Smooth muscle cell (in vitro differentiated cells): ENCODE data around the gene CTPS1. TPM values are rescaled to one million over a fixed set of nuclear protein-coding genes. Genes with fewer than 3 reads are reported as not detected.

Experiments used
- DNase-seq: peaks from one replicate; lab custom pipeline; 2025; ENCODE audit not compliant: unreplicated experiment; lab: John Stamatoyannopoulos, UW
- H2AFZ ChIP-seq: fragments of 200-600 bp; sonication (generic); 2 replicates; pipeline ENCODE4 v1.6.0; 2016; ENCODE audit warnings: antibody characterized with exemption, low read depth, mild to moderate bottlenecking
- H3F3A ChIP-seq: fragments of 200-600 bp; sonication (generic); 2 replicates; pipeline ENCODE4 v1.6.0; 2017; ENCODE audit warnings: antibody characterized with exemption, low read depth
- H3K27ac ChIP-seq: fragments of 200-600 bp; sonication (generic); 2 replicates; pipeline ENCODE4 v1.5.1; 2016; ENCODE audit warnings: low read depth, mild to moderate bottlenecking
- H3K27me3 ChIP-seq: fragments of 200-600 bp; sonication (generic); 2 replicates; pipeline ENCODE4 v1.6.1; 2016; ENCODE audit warnings: low read depth, mild to moderate bottlenecking
- H3K36me3 ChIP-seq: fragments of 200-600 bp; sonication (generic); 2 replicates; pipeline ENCODE4 v1.5.1; 2016; ENCODE audit warnings: low read depth
- H3K4me1 ChIP-seq: fragments of 200-600 bp; sonication (generic); 2 replicates; pipeline ENCODE4 v1.5.1; 2016; ENCODE audit warnings: low read depth
- H3K4me2 ChIP-seq: fragments of 200-600 bp; sonication (generic); 2 replicates; pipeline ENCODE4 v1.6.0; 2016; ENCODE audit warnings: mild to moderate bottlenecking
- H3K4me3 ChIP-seq: fragments of 200-600 bp; sonication (generic); 2 replicates; pipeline ENCODE4 v1.5.1; 2016; ENCODE audit warnings: mild to moderate bottlenecking
- H3K79me2 ChIP-seq: fragments of 200-600 bp; sonication (generic); 2 replicates; pipeline ENCODE4 v1.6.0; 2016; ENCODE audit warnings: low read depth, mild to moderate bottlenecking
- H3K9ac ChIP-seq: fragments of 200-600 bp; sonication (generic); 2 replicates; pipeline ENCODE4 v1.6.0; 2016; ENCODE audit warnings: low read depth
- H3K9me3 ChIP-seq: fragments of 200-600 bp; sonication (generic); replicated peaks from 2 replicates; pipeline ENCODE4 v1.5.1; 2016; ENCODE audit warnings: low read depth
- H4K20me1 ChIP-seq: fragments of 200-600 bp; sonication (generic); 2 replicates; pipeline ENCODE4 v1.6.0; 2016; ENCODE audit warnings: low read depth
- WGBS: methylation state at CpG from one replicate; pipeline ENCODE4 v1.1.7; 2016; ENCODE audit warnings: low lambda C conversion rate; 5-methylcytosine and 5-hydroxymethylcytosine counted together
- polyA plus RNA-seq: library from polyadenylated mRNA; unstranded; fragments of >200 nt; fragmentation: Nextera tagmentation; extraction: Ambion mirVana; gene quantifications from 2 replicates; pipeline ENCODE4 v1.2.1, GENCODE V29; 2016
- total RNA-seq: library from RNA; depleted of rRNA; stranded (reverse); fragments of >200 nt; gene quantifications from 2 replicates; pipeline ENCODE4 v1.2.3, GENCODE V29; 2014
- TF ChIP-seq, protein P1 (sequence below): fragments of 200-600 bp; sonication (generic); IDR thresholded peaks from 2 replicates; pipeline ENCODE4 v1.5.1; 2017; ENCODE audit warnings: borderline replicate concordance, mild to moderate bottlenecking, antibody characterized with exemption; ENCODE audit not compliant: insufficient read depth, poor library complexity, severe bottlenecking

CTPS1 gene
- total and polyA plus RNA-seq, 2 experiments from 2014 or later = 20.9 to 24.4 TPM

DNA sequence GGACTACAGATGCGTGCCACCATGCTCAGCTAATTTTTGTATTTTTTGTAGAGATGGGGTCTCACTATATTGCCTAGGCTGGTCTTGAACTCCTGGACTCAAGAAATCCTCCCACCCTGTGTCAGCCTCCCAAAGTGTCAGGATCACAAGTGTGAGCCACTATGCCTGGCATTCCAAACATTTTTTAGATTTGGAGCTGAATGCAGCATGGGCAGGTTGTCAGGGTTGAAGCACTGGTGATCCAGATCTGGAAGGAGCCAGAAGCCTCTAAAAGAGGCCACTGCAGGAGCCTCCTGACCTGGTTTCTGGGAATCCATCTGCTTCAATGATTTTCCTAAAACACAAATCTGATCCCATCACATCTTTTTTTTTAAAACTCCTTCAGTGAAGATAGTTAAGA is 1.8 kb upstream of the CTPS1 start:
- H3K36me3 ChIP-seq = no peaks in the 10 kb centered on the region
- TF ChIP-seq, protein P1, sequence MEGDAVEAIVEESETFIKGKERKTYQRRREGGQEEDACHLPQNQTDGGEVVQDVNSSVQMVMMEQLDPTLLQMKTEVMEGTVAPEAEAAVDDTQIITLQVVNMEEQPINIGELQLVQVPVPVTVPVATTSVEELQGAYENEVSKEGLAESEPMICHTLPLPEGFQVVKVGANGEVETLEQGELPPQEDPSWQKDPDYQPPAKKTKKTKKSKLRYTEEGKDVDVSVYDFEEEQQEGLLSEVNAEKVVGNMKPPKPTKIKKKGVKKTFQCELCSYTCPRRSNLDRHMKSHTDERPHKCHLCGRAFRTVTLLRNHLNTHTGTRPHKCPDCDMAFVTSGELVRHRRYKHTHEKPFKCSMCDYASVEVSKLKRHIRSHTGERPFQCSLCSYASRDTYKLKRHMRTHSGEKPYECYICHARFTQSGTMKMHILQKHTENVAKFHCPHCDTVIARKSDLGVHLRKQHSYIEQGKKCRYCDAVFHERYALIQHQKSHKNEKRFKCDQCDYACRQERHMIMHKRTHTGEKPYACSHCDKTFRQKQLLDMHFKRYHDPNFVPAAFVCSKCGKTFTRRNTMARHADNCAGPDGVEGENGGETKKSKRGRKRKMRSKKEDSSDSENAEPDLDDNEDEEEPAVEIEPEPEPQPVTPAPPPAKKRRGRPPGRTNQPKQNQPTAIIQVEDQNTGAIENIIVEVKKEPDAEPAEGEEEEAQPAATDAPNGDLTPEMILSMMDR = no peak
- no peak overlapping the region for H3K9ac ChIP-seq
- peaks cover 13% of the 10 kb centered on the region for H3K4me1 ChIP-seq
- H3K4me2 ChIP-seq = no peak overlapping the region
- peak overlapping the region; percentile 88 for H3K27ac ChIP-seq
- peaks cover 26% of the 10 kb centered on the region for H3K79me2 ChIP-seq
- peaks cover 8% of the 10 kb centered on the region for H3F3A ChIP-seq
- no peak overlapping the region for H3K4me3 ChIP-seq
- H2AFZ ChIP-seq = no peak overlapping the region
- WGBS = 95% methylated on average over 1 of the region's 1 CpG
- no peaks in the 10 kb centered on the region for H3K27me3 ChIP-seq
- no peaks in the 10 kb centered on the region for H3K9me3 ChIP-seq
- DNase-seq = no peak
- peaks cover 20% of the 10 kb centered on the region for H4K20me1 ChIP-seq

DNA sequence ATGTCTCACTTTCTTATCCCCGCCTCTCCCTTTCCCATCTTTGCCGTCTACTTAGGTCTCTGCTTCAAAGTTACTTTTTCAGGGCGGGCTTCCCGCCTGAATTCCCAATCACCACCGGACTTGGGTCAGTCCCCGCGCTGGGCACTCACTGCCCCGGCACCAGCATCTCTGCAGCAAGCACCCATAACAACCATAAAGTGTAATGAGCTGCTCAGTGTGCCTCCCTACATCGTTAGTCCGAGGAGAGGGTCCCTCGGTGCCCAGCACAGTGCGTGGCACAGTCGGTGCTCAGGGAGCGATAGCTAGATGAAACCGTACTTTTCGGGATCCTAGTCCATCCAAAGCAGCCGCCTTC is 633 bp upstream of the CTPS1 start:
- no peak for DNase-seq
- WGBS = 30% methylated on average over 17 of the region's 17 CpGs
- Histone ChIP-seq H3K27me3 (no peaks in the 10 kb centered on the region), H3K27ac (peak overlapping the region; percentile 91), H3K4me1 (peaks cover 13% of the 10 kb centered on the region), H3K4me2 (peak overlapping the region; percentile 94), H3K9me3 (no peaks in the 10 kb centered on the region), H3K79me2 (peaks cover 36% of the 10 kb centered on the region), H3F3A (peaks cover 8% of the 10 kb centered on the region), H3K36me3 (no peaks in the 10 kb centered on the region), H3K9ac (peak overlapping the region; percentile 77), H2AFZ (peak overlapping the region; percentile 77), H4K20me1 (peaks cover 25% of the 10 kb centered on the region), H3K4me3 (peak overlapping the region; percentile 74)
- TF ChIP-seq, protein P1 = no peak

DNA sequence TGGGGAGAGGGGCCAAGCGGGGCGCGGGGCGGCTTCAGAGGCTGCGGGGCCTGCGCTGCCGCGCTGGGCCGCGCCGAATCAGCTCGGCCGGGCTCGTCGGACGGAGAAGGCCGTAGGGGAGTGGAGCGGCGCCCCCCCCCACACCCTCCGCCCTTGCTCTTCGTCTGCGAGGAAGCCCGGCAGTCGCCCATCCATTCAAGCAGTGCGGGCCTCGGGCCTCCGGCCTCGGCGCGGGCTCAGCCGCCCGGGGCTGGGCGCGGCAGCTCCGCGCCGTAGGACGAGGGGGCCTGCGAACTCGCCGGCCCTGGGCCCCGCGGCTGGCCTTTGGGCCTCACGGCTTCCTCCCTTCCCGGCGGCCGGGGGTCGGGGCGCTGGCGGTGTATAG is 564 bp downstream of the CTPS1 start:
- Histone ChIP-seq H2AFZ (no peak overlapping the region), H4K20me1 (peaks cover 31% of the 10 kb centered on the region), H3K4me2 (peak overlapping the region; percentile 94), H3K4me1 (peaks cover 13% of the 10 kb centered on the region), H3K79me2 (peaks cover 37% of the 10 kb centered on the region), H3K36me3 (peaks cover 6% of the 10 kb centered on the region), H3K27ac (peak overlapping the region; percentile 91), H3K9ac (peak overlapping the region; percentile 80), H3F3A (peaks cover 12% of the 10 kb centered on the region), H3K9me3 (no peaks in the 10 kb centered on the region), H3K4me3 (peak overlapping the region; percentile 74), H3K27me3 (no peaks in the 10 kb centered on the region)
- no peak for DNase-seq
- TF ChIP-seq, protein P1 = no peak
- WGBS = under 1% methylated on average over 47 of the region's 50 CpGs

DNA sequence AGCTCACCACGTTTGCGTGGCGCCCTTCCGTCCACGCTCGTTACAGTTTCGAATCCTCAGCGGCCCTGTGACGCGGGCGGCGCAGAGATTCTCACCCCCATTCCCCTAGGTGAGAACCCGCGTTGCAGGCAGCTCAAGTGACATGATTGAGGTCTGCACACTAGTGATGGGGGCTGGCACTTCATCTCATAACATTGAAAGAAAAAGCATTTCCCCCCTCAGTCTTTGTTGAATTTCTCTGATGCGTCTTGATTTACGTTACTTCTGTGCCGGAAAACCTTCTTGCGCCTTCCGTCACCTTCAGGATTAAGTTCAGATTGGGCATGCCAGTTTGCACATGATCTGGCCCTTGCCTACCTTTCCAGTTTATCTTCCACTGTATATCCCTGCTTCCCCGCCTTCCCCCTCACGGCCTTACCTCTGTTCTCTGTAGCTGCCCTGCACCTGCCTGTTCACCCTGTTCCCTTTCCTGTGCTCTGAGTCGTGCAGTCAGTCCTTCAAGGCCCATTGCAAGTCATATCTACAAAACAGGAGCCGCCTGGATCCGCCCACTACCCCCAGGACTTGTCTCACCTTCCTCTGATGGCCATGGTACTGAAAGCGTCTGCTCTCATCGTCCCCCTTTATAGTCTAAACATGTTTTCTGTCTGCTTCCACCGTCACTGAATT is 1.1 kb downstream of the CTPS1 start:
- H3K27ac ChIP-seq = peak overlapping the region; percentile 91
- no peak overlapping the region for H2AFZ ChIP-seq
- peaks cover 9% of the 10 kb centered on the region for H3K36me3 ChIP-seq
- H3K9ac ChIP-seq = peak overlapping the region; percentile 80
- peaks cover 12% of the 10 kb centered on the region for H3F3A ChIP-seq
- peak overlapping the region; percentile 74 for H3K4me3 ChIP-seq
- peak overlapping the region; percentile 94 for H3K4me2 ChIP-seq
- no peak for DNase-seq
- TF ChIP-seq, protein P1 = no peak
- 6% methylated on average over 27 of the region's 27 CpGs for WGBS
- H3K9me3 ChIP-seq = no peaks in the 10 kb centered on the region
- H3K79me2 ChIP-seq = peaks cover 37% of the 10 kb centered on the region
- peaks cover 13% of the 10 kb centered on the region for H3K4me1 ChIP-seq
- peaks cover 31% of the 10 kb centered on the region for H4K20me1 ChIP-seq
- H3K27me3 ChIP-seq = no peaks in the 10 kb centered on the region
